ENCODE data around the gene POLN. TPM values are rescaled to one million over a fixed set of nuclear protein-coding genes. Genes with fewer than 3 reads are reported as not detected.

The POLN gene
- total and polyA plus RNA-seq, 2 donors from 2014 or later: 1.3 to 3.8 TPM

GRCh38 chr4:2068198-2068470 lies 173.8 kb downstream of the POLN start:
- H3K36me3 ChIP-seq (ENCODE audit: control insufficient read depth in 2 of 3, insufficient read depth in 3 of 3, low read length in 3 of 3): no peaks in the 10 kb centered on the region
- H3K27me3 ChIP-seq (ENCODE audit: control insufficient read depth, insufficient read depth, low read length): no peaks in the 10 kb centered on the region
- no peak for FAIRE-seq
- intact Hi-C loops (cut with DNase I): no loop called here
- no peaks in the 10 kb centered on the region for H3K9me3 ChIP-seq (ENCODE audit: control insufficient read depth in 2 of 3, insufficient read depth in 1 of 3, low read length in 3 of 3)
- no peak overlapping the region for H3K4me3 ChIP-seq (ENCODE audit: low read length in 3 of 3)
- no peak overlapping the region for H3K9ac ChIP-seq (ENCODE audit: low read length in 3 of 3)
- DNase-seq: peak in 2 of 5 donors; percentile 30 to 32
- H3K27ac ChIP-seq (ENCODE audit: low read depth in 2 of 2, low read length in 2 of 2): no peak overlapping the region
- TF ChIP-seq CTCF (IDR thresholded peaks at IDR 0.05; ENCODE audit: borderline replicate concordance, extremely low read depth, insufficient read depth): no peak
- H3K4me1 ChIP-seq (ENCODE audit: control insufficient read depth in 2 of 3, insufficient read depth in 2 of 3, low read depth in 1 of 3, low read length in 3 of 3): peaks cover 0 to 16% (median 0%) of the 10 kb centered on the region in 3 donors

- Histone ChIP-seq H3K4me1 (ENCODE audit: control insufficient read depth in 2 of 3, insufficient read depth in 2 of 3, low read depth in 1 of 3, low read length in 3 of 3) (peaks cover 0 to 12% (median 0%) of the 10 kb centered on the region in 3 donors), H3K36me3 (ENCODE audit: control insufficient read depth in 2 of 3, insufficient read depth in 3 of 3, low read length in 3 of 3) (no peaks in the 10 kb centered on the region), H3K4me3 (ENCODE audit: low read length in 3 of 3) (no peak overlapping the region), H3K9me3 (ENCODE audit: control insufficient read depth in 2 of 3, insufficient read depth in 1 of 3, low read length in 3 of 3) (no peaks in the 10 kb centered on the region), H3K27me3 (ENCODE audit: control insufficient read depth, insufficient read depth, low read length) (no peaks in the 10 kb centered on the region), H3K9ac (ENCODE audit: low read length in 3 of 3) (no peak overlapping the region), H3K27ac (ENCODE audit: low read depth in 2 of 2, low read length in 2 of 2) (no peak overlapping the region)
- intact Hi-C loops (cut with DNase I): no loop called here
- no peak for FAIRE-seq
- no peak for TF ChIP-seq CTCF (IDR thresholded peaks at IDR 0.05; ENCODE audit: borderline replicate concordance, extremely low read depth, insufficient read depth)
- peak in 2 of 5 donors; percentile 25 to 56 for DNase-seq
These were observed 174.3 kb downstream of the POLN start for GRCh38 chr4:2067446-2068197.

GRCh38 chr4:2066571-2067445 lies 175.1 kb downstream of the POLN start:
- H3K36me3 ChIP-seq (ENCODE audit: control insufficient read depth in 2 of 3, insufficient read depth in 3 of 3, low read length in 3 of 3): no peaks in the 10 kb centered on the region
- H3K27me3 ChIP-seq (ENCODE audit: control insufficient read depth, insufficient read depth, low read length): no peaks in the 10 kb centered on the region
- FAIRE-seq (no peak), DNase-seq (peak in 2 of 5 donors; percentile 35 to 71)
- no peak overlapping the region for H3K27ac ChIP-seq (ENCODE audit: low read depth in 2 of 2, low read length in 2 of 2)
- H3K4me1 ChIP-seq (ENCODE audit: control insufficient read depth in 2 of 3, insufficient read depth in 2 of 3, low read depth in 1 of 3, low read length in 3 of 3): peaks cover 0 to 13% (median 0%) of the 10 kb centered on the region in 3 donors
- no peak for TF ChIP-seq CTCF (IDR thresholded peaks at IDR 0.05; ENCODE audit: borderline replicate concordance, extremely low read depth, insufficient read depth)
- H3K4me3 ChIP-seq (ENCODE audit: low read length in 3 of 3): no peak overlapping the region
- H3K9ac ChIP-seq (ENCODE audit: low read length in 3 of 3): no peak overlapping the region
- intact Hi-C loops (cut with DNase I): no loop called here
- no peaks in the 10 kb centered on the region for H3K9me3 ChIP-seq (ENCODE audit: control insufficient read depth in 2 of 3, insufficient read depth in 1 of 3, low read length in 3 of 3)
